HepG2 (cell line): ENCODE measurements around the gene CTRL. TPM values are rescaled to one million over a fixed set of nuclear protein-coding genes. Genes with fewer than 3 reads are reported as not detected.

ENCODE experiments used
- BCL6 ChIP-seq: IDR thresholded peaks from 2 replicates; pipeline ENCODE4 v1.6.1; 2016; ENCODE audit warnings: missing genetic modification reagents, missing compliant biosample characterization
- CEBPG ChIP-seq: IDR thresholded peaks from 2 replicates; pipeline ENCODE4 v1.6.1; 2016
- MAFG ChIP-seq: sonication (generic); formaldehyde crosslinking; IDR thresholded peaks from 2 replicates; pipeline ENCODE4 v1.5.1; 2020; ENCODE audit warnings: mild to moderate bottlenecking, missing genetic modification reagents
- MEIS1 ChIP-seq: sonication (generic); formaldehyde crosslinking; IDR thresholded peaks from 2 replicates; pipeline ENCODE4 v1.9.0; 2021; ENCODE audit warnings: mild to moderate bottlenecking, missing genetic modification reagents, moderate library complexity, borderline replicate concordance
- RARG ChIP-seq: sonication (generic); formaldehyde crosslinking; IDR thresholded peaks from 2 replicates; pipeline ENCODE4 v1.4.0; 2020; ENCODE audit warnings: low read depth, mild to moderate bottlenecking, missing genetic modification reagents
- REPIN1 ChIP-seq: sonication (generic); formaldehyde crosslinking; IDR thresholded peaks from 2 replicates; pipeline ENCODE4 v1.8.0; 2022; ENCODE audit warnings: missing genetic modification reagents, low read depth, mild to moderate bottlenecking, borderline replicate concordance
- RXRA ChIP-seq: sonication (generic); formaldehyde crosslinking; IDR thresholded peaks from 2 replicates; pipeline ENCODE4 v1.5.1; 2020; ENCODE audit warnings: missing genetic modification reagents
- SMAD3 ChIP-seq: sonication (generic); formaldehyde crosslinking; IDR thresholded peaks from 2 replicates; pipeline ENCODE4 v1.4.0; 2020; ENCODE audit warnings: missing genetic modification reagents
- SRSF1 ChIP-seq: fragments of 200-400 bp; formaldehyde crosslinking; optimal IDR thresholded peaks from 2 replicates; pipeline ENCODE3; 2017; ENCODE audit warnings: mild to moderate bottlenecking, low read depth, low read length, moderate library complexity
- STAG1 ChIP-seq: sonication (generic); formaldehyde crosslinking; IDR thresholded peaks from 2 replicates; pipeline ENCODE4 v1.4.0; 2020; ENCODE audit warnings: missing genetic modification reagents
- STAT5B ChIP-seq: sonication (generic); formaldehyde crosslinking; IDR thresholded peaks from 2 replicates; pipeline ENCODE4 v1.4.0; 2020; ENCODE audit warnings: missing genetic modification reagents
- THAP11 ChIP-seq: IDR thresholded peaks from 2 replicates; pipeline ENCODE4 v1.6.1; 2016; ENCODE audit warnings: missing biosample characterization, missing genetic modification reagents
- TRIM22 ChIP-seq: fragments of 450-650 bp; IDR thresholded peaks from 2 replicates; pipeline ENCODE4 v1.6.1; 2017
- YEATS2 ChIP-seq: sonication (generic); formaldehyde crosslinking; IDR thresholded peaks from 2 replicates; pipeline ENCODE4 v1.4.0; 2020; ENCODE audit warnings: missing genetic modification reagents, borderline replicate concordance
- ZBTB4 ChIP-seq: sonication (generic); formaldehyde crosslinking; IDR thresholded peaks from 2 replicates; pipeline ENCODE4 v1.4.0; 2020; ENCODE audit warnings: missing genetic modification reagents, mild to moderate bottlenecking, borderline replicate concordance
- ZNF432 ChIP-seq: sonication (generic); formaldehyde crosslinking; IDR thresholded peaks from 2 replicates; pipeline ENCODE4 v1.5.0; 2020; ENCODE audit warnings: missing genetic modification reagents, mild to moderate bottlenecking, borderline replicate concordance
- ZNF777 ChIP-seq: sonication (generic); formaldehyde crosslinking; IDR thresholded peaks from 2 replicates; pipeline ENCODE4 v1.4.0; 2020; ENCODE audit warnings: missing genetic modification reagents
- polyA plus RNA-seq, 8 experiments: library from polyadenylated mRNA; depleted of rRNA in 3 of 8; stranded (reverse) in 7 of 8; unstranded in 1 of 8; fragments of >200 nt; fragmentation: Illumina TruSeq in 4 of 8; extraction: Trizol in 4 of 8; gene quantifications; 2 replicates each; pipeline versions ENCODE4 v1.2.1 to v1.2.3, GENCODE V29; 2011 to 2016; ENCODE audit warnings: low read depth in 4 of 8, missing spikeins in 1 of 8, mixed read lengths in 1 of 8; ENCODE audit not compliant: insufficient read depth in 1 of 8
- total RNA-seq, 5 experiments: library from RNA; depleted of rRNA; stranded (reverse); fragments of >200 nt; fragmentation: Illumina TruSeq; extraction: Trizol; gene quantifications; 2 replicates each; pipeline ENCODE4 v1.2.3, GENCODE V29; 2016; ENCODE audit warnings: low read depth in 1 of 5
- TF ChIP-seq, protein P1 (sequence below): sonication (generic); formaldehyde crosslinking; IDR thresholded peaks from 2 replicates; pipeline ENCODE4 v1.8.1; 2023; ENCODE audit warnings: mild to moderate bottlenecking, missing genetic modification reagents
- TF ChIP-seq, protein P2 (sequence below): sonication (generic); formaldehyde crosslinking; IDR thresholded peaks from 2 replicates; pipeline ENCODE4 v1.4.0; 2020; ENCODE audit warnings: missing genetic modification reagents
- TF ChIP-seq, protein P3 (sequence below): sonication (generic); formaldehyde crosslinking; IDR thresholded peaks from 2 replicates; pipeline ENCODE4 v1.4.0; 2020; ENCODE audit warnings: missing genetic modification reagents

Gene CTRL
- total and polyA plus RNA-seq, 2 of the 13 experiments (the other 11 are each of a cell fraction or from before 2014, with no cell fraction given) = 1.9 to 2.7 TPM

DNA sequence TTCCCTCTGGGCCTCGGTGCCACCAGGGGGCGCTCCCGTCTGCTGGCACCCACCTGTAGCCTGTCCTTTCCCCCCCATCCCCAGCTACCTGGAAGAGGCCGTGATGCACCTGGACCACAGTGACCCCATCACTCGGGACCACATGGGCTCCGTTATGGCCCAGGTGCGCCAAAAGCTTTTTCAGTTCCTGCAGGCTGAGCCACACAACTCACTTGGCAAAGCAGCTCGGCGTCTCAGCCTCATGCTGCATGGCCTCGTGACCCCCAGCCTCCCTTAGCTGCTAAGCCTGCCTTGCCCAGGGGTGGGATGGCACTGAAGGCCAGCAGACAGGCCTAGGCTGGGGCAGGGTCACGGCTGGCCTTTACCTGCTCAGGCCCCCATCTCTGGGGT is 47.8 kb downstream of the CTRL start (continued):
- TF ChIP-seq STAT5B (CRISPR knock-in tag) (no peak), SRSF1 (peak; percentile 17), RXRA (CRISPR knock-in tag) (peak; percentile 57; the same call in 1 of the 2 replicates), BCL6 (CRISPR knock-in tag) (peak; percentile 30; the same call in 1 of the 2 replicates), TRIM22 (no peak), CEBPG (CRISPR knock-in tag) (0 out of 2 replicates have a peak, but pooled peaks have one; percentile 7), SMAD3 (CRISPR knock-in tag) (no peak), ZNF432 (CRISPR knock-in tag) (no peak), STAG1 (CRISPR knock-in tag) (peak; percentile 93), ZNF777 (CRISPR knock-in tag) (0 out of 2 replicates have a peak, but pooled peaks have one; percentile 28), REPIN1 (0 out of 2 replicates have a peak, but pooled peaks have one; percentile 47), RARG (no peak), MEIS1 (CRISPR knock-in tag) (0 out of 2 replicates have a peak, but pooled peaks have one; percentile 40), ZBTB4 (CRISPR knock-in tag) (no peak), YEATS2 (CRISPR knock-in tag) (0 out of 2 replicates have a peak, but pooled peaks have one; percentile 43), MAFG (no peak), THAP11 (CRISPR knock-in tag) (peak; percentile 54)
- TF ChIP-seq, protein P1, sequence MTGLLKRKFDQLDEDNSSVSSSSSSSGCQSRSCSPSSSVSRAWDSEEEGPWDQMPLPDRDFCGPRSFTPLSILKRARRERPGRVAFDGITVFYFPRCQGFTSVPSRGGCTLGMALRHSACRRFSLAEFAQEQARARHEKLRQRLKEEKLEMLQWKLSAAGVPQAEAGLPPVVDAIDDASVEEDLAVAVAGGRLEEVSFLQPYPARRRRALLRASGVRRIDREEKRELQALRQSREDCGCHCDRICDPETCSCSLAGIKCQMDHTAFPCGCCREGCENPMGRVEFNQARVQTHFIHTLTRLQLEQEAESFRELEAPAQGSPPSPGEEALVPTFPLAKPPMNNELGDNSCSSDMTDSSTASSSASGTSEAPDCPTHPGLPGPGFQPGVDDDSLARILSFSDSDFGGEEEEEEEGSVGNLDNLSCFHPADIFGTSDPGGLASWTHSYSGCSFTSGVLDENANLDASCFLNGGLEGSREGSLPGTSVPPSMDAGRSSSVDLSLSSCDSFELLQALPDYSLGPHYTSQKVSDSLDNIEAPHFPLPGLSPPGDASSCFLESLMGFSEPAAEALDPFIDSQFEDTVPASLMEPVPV = peak; percentile 52; the same call in 1 of the 2 replicates
- TF ChIP-seq, protein P2, sequence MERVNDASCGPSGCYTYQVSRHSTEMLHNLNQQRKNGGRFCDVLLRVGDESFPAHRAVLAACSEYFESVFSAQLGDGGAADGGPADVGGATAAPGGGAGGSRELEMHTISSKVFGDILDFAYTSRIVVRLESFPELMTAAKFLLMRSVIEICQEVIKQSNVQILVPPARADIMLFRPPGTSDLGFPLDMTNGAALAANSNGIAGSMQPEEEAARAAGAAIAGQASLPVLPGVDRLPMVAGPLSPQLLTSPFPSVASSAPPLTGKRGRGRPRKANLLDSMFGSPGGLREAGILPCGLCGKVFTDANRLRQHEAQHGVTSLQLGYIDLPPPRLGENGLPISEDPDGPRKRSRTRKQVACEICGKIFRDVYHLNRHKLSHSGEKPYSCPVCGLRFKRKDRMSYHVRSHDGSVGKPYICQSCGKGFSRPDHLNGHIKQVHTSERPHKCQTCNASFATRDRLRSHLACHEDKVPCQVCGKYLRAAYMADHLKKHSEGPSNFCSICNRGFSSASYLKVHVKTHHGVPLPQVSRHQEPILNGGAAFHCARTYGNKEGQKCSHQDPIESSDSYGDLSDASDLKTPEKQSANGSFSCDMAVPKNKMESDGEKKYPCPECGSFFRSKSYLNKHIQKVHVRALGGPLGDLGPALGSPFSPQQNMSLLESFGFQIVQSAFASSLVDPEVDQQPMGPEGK = peak; percentile 58; the same call in 1 of the 2 replicates
- TF ChIP-seq, protein P3, sequence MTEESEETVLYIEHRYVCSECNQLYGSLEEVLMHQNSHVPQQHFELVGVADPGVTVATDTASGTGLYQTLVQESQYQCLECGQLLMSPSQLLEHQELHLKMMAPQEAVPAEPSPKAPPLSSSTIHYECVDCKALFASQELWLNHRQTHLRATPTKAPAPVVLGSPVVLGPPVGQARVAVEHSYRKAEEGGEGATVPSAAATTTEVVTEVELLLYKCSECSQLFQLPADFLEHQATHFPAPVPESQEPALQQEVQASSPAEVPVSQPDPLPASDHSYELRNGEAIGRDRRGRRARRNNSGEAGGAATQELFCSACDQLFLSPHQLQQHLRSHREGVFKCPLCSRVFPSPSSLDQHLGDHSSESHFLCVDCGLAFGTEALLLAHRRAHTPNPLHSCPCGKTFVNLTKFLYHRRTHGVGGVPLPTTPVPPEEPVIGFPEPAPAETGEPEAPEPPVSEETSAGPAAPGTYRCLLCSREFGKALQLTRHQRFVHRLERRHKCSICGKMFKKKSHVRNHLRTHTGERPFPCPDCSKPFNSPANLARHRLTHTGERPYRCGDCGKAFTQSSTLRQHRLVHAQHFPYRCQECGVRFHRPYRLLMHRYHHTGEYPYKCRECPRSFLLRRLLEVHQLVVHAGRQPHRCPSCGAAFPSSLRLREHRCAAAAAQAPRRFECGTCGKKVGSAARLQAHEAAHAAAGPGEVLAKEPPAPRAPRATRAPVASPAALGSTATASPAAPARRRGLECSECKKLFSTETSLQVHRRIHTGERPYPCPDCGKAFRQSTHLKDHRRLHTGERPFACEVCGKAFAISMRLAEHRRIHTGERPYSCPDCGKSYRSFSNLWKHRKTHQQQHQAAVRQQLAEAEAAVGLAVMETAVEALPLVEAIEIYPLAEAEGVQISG (CRISPR knock-in tag) = 0 out of 2 replicates have a peak, but pooled peaks have one; percentile 37
